NCI-H748 treated with DMSO at 0.1 percent for 48 hours (cell line): ENCODE results near the gene NHS.

ENCODE experiments used
- DNase-seq: peaks from one replicate; lab custom pipeline; 2025; lab: John Stamatoyannopoulos, UW

The NHS gene

DNA sequence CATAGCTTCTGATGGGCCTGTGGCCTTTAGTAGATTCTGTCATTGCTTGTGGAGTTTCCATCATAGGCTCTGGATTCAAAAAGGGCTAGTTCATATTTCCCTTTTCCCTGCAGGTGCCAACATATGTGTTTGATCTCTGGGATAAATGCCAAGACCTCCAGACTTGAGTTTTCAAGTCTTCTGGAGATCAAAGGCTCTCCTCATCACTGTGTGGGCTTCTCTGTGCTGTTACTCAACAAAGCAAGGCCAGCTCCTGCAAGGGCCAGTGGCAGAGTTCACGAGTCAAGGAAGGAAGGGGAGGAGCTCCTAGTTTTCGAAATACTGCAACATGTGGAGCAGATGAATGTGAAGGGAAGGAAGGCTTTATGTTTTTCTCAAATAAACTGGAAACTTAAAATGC, 299.6 kb downstream of the NHS start:
- DNase-seq, result no peak

DNA sequence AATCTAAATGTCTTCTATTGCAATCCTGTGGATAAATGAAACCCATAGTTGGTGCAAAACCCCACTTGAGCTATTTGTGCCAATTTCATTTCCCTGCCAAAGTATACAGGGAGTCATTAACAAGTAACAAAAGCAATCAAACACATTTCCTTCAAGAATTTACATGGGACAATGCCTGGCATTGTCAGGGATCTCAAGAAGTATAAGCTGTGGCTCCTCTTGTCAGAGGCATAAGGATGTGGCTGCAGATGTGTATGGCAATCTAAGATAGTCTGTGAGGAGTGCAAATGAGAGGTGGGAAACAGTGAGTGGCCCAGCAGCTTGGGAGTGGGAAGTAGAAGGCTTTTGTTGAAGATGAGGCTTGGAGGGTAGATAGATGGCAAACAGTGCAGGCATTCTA, 304.3 kb downstream of the NHS start:
- no peak for DNase-seq

DNA sequence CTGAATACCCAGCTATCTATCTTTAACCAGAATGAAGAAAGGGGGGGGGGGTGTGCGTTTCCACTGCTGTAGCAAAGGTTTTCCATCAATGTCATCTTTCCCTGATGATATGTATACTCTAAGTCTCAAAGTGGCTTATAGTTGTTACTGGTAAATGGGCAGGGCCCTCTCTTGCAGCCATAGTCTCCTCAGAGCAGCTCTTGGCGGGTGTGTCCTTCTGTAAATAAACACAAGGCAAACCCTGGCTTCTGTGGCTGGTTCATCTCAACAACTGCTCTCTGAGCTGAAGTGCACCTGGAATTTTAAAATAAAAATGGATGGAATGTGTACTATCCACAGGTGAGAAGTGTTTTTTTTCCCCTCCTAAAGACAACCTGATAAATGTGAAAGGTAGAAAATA, 304.8 kb downstream of the NHS start:
- DNase-seq, result peak; percentile 63

DNA sequence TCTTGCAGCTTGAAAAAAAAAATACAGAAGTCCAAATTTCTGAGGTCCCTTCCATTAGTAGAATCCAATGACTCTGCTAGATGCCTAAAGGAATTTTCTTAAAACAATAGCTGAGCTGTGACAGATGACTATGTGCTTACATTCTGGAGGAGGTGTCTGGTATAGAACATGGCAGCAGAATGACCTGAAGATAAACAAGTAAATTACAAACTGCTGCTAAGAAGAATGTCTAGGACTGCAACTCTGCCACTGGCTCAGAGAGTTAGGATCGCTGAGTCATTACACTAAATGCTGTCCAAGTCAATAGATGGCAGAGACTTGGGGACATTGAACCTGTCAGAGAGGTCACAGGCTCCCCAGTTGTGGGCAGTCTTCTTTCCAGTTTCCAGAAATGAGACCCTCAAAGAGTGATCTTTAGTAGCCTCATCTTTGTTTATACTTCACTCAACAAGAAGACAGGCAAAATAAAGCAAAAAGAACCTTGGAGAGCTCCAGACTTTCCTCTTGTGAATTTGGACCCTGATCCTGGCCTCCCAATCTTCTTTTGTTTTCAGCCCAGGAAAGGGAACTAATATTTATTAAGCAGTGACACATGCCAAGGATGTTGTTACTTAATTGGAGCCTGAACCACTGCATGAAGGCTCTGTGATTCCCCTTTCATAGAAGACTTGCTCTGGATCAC, 305.9 kb downstream of the NHS start:
- DNase-seq, result no peak

DNA sequence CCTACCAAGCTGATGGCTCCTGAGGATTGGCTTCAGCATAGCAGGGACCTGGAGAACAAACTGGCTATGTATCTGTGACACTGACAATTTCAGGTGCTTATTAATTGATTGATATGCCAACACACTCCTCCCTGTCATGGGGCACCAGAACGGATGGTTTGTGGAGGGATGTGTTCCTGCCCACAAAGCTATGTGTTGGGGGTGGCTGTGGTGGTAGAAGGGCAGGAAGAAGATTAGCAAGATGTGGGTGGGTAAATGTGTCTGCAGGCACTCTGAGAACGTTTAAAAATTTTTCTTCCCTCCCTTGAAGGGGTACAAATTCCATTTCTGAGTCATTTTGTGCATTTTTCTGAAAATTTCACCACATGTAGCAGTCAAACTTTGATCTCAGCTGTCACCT, 307.3 kb downstream of the NHS start:
- no peak for DNase-seq

DNA sequence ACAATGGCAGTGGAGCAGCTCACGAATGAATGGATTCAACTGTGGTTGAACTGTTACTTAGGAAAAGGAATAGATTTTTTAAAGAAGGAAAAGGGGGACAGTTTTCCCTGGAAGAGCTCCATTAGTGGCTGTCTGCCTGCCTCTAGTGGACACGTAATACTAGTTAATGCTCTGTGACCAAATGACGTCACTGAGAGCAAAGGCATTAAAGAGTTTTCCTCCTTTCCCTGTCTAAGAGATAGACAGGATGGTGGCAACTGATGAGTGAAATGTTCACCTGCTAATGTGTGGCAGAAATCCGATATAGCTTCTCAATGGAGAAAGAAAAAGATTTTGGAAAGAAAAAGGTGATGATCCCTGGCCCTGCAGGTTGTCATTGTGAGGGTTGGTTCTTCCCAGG, 310.0 kb downstream of the NHS start:
- no peak for DNase-seq

DNA sequence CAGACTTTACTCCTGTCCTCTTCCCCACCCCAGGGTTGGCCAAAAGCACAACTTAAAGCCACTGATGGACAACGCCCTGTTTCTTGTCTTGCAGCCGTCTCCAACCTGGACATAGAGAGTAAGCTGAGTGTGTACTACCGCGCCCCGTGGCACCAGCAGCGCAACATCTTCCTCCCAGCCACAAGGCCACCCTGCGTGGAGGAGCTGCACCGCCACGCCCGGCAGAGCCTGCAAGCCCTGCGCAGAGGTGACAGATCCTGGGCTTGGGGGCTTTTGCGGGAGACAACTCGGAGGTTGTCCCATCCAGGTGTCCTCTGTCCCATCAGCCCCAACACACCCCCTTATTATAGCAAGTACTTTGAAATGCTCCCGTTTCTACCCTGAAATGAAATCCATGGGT, 312.6 kb downstream of the NHS start:
- no peak for DNase-seq

DNA sequence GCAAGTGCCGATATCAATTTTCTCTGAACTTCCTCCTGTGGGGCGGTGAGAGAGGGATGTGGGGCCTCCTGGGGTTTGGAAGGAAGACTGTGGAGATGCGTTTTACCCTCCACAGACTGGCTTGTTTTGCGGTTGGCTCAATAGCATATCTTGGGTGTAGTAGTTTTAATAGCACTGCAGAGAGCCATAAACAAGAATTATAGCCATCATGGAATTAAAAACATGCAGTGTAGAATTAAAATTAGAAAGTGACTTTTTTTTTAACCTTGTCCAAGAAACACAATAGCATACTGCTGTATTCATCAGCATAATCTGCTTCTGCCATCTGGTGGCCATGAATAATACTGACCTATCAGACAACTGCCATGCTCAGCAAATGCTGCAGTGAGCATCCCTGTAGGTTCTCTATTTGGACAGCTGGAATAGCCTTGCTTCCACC, 315.0 kb downstream of the NHS start:
- DNase-seq, result peak; percentile 62

DNA sequence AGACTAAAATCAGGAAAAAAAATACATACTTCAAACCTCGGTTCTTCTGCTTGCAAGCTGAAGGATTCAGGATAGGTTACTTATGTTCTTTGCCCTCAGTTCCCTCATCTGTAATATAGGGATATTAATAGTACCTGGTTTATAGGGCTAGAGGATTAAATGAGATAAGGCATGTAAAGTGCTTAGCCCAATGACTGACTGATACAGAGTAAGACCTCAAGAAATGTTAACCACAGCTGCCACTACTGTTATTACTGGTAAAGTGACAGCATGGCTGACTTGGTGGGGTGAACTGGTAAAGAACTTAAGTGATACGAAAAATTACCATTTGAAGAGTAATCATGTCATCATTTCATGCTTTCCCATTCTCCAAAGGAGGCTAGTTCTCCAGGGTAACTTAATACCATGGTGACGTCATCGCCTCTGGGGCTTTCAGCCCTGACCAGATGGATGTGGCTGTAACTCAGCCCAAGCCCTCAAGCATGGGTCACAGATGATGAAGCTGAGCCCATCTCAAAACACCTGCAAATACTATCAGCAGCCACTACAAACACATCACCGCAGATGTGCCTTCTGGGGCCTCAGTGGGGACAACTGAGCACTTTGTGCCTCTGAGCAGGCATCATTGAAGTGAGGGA, 317.8 kb downstream of the NHS start:
- DNase-seq, result no peak

DNA sequence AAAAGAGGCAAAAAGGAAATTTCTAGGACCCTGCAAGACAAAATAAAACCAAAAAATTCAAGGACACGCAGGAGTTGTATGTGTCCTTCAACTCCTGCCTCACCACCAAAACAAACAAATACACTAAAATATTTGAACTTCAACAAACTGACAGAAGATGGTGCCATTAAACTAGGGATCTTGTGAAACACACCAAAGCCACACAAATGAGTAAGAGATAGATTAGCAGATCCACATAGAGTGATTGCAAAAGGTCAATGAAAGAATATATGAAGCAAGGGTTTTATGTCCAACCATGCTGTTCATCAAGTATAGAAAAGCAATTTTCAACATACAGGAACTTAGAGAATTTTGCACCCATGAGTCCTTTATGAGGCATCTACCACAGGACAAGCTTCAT, 322.2 kb downstream of the NHS start:
- peak; percentile 3 for DNase-seq

DNA sequence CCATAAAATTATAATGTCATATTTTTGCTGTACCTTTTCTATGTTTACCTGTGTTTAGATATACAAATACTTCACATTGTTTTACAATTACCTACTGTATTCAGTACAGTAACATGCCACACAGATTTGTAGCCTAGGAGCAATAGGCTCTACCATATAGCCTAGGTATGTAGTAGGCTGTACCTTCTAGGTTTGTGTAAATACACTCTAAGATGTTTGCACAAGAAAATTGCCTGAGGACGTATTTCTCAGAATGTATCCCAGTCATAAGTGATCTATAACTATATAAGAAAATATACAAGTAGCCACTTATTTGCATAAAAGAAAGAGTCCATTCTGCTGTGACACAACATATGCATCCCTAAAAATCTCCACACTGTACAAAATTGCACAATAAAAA, 326.0 kb downstream of the NHS start:
- no peak for DNase-seq

DNA sequence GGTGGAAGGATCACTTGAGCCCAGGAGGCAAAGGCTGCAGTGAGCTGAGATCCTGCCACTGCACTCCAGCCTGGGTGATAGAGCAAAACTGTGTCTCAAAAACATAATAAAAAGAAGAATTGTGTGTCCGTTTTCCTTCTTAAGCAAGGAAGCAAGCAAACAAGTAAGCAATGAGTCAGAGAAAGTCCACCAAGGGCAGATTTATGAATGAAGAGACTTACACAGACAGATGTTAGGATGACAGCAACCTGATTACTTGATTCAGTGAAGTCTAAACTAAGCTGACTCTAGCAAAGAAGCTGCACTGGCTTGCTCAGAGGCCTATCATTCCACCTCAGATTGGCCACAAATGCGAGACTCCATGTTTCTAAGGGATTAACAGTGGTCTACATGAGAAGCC, 328.2 kb downstream of the NHS start:
- no peak for DNase-seq

DNA sequence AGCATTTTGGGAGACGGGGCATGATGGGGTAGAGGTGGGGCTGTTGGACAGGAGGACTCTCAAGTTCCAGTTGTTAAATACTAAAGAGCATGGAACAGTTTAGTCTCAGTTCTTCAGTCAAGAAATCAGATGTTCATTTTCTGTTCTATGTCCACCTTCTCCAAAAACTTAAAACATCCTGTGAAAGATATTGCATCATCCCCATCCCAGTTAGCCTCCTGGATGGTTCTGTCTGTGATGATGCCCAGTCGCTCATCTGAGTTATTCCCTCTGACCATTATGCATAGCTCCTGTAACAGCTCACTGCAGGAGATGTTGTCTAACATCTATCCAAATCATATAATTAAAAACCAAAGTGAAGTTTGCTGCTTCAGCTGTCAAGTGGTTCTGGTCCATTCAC, 330.2 kb downstream of the NHS start:
- DNase-seq, result no peak

DNA sequence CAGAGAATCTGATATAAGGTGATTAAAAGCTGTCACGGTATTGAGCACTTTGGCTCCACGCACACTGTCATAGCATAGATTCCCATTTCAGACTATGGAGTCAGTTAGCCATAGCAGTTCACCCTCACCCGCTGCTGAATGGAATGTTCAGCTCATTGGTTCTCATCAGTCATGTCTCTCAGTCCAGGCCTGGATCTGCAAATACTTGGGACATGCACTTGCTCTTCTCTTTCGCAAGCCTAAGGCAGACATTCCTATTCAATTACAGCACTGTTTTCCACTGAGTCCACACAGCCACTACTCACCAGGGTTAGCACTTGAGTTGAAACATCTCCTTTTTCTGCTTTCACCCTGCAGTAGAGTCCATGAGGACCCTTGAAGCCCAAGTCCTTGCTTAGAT, 331.7 kb downstream of the NHS start:
- DNase-seq, result no peak

DNA sequence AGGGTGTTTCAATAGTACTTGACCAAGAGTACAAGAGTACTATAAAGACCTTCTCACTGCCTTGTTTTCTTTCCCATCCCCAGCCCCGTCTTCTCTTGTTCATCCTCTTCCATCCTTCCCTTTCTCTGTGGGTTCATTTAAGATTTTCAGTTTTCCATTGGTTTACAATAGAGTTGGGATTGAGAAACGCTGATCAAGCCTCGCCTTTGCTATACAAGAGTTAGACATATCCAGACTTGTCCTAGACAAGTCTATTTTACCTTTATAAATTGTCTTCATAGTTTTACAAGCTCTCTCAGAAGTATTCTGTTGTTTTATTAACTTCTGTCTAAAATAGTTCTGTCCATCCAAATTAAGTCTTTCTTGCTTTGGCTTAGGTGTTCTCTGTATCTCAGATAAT, 332.7 kb downstream of the NHS start:
- no peak for DNase-seq

DNA sequence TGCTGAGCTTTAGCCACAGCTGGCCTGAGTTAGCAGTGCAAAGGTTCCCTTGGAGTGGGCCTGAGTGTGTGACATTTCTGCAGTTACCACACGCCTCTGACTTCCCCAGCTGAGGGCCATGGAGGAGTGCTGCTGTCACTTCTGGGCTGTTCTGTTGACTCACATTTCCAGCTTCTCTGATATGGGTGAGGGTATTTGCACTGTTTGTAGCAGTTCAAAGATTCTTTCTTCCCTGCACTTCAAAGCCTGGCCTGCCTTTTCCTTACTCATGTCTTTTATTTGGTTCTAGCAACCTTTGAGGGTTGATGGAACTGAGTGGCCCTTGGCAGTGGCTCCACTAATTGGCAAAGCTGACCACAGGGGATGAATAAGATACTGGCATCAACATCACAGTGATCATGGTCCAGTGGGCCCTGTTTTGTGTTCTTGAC, 335.9 kb downstream of the NHS start:
- DNase-seq, result no peak

DNA sequence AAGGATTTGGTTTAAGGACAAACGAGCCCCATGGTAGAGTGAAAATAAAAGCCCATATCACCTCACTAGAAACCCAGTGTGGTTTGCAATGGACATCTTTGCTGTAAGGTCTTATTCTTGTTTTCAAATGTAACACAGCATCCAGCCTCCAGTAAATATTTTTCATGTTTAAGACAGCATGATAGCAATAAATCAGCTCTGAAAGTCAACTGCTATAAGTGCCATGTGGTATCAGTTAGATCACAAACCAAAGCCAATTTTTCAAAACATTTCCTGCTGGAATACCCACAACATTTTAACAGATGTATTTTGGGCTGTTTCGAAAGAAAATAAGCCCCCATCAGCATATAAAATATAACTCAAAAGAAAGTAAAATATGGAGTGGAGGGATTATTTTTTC, 338.3 kb downstream of the NHS start:
- no peak for DNase-seq

DNA sequence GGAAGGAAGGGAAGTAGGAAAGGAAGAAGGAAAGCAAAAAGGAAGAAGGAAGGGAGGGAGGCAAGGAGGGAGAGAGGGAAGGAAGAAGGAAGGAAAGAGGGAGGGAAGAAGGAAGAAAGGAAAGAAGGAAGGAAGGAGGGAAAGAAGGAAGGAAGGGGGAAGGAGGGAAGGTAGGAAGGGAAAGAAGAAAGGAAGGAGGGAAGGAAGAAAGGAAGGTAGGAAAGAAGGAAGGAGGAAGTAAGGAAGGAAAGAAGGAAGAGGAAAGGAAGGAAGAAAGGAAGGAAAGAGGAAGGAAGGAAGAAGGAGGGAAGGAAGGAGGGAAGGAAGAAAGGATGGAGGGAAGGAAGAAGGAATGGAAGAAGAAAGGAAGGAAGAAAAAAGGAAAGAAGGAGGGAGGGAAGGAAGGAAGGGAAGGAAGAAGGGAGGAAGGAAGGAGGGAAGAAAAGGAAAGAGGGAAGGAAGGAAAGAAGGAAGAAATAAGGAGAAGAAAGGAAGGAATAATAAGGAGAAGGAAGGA, 343.7 kb downstream of the NHS start:
- no peak for DNase-seq

DNA sequence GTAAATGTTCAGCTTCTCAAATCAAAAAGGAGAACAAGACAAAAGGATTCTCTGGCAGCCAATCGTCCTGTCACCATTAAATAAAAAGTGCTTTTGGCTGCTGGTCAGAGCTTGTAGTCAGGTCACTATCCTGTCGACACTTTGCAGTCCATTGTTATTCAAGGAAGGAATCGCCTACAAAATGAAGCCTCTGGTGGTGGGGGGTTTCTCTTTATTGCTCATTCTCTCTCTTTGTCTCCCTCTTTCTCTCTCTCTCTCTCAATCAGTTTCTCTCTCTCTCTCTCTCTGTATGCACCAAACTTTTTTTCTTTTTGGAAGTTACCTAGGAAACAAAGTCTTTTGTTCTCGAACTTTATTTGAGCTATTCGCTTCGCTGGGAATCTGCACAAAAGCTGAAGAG, 344.7 kb downstream of the NHS start:
- DNase-seq, result no peak

DNA sequence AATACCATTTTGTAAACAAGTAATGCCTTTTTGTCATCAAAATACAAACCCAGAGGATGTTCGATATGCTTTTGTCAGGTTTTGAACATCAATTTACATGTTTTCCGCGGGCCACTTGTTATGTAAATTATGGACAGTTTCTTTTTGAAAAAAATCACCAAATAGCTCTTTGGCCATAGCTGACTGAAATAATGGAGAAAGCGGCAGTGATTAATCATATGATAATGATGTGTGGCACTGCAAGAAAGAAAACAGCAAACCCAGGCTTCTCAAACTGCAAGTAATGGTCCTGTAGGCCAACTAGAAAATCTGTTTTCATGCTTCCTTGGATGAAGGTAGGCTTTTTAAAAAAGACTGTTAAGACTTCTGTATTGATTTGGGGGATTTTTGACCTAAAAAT, 346.7 kb downstream of the NHS start:
- DNase-seq, result no peak

DNA sequence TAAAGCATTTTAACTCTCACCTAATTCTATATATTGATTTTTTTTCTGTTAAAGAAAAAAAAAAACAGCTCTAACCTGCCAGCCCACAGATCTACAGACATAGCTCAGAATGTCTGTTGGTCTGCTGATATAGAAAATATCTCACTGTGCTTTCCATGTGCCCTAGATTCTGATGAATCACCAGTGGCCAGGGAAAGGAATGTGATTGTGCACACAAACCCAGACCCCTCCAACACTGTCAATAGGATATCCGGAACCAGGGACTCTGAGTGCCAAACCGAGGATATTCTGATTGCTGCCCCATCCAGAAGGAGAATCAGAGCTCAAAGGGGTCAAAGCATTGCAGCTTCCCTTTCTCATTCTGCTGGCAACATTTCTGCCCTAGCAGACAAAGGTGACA, 350.2 kb downstream of the NHS start:
- DNase-seq, result no peak

DNA sequence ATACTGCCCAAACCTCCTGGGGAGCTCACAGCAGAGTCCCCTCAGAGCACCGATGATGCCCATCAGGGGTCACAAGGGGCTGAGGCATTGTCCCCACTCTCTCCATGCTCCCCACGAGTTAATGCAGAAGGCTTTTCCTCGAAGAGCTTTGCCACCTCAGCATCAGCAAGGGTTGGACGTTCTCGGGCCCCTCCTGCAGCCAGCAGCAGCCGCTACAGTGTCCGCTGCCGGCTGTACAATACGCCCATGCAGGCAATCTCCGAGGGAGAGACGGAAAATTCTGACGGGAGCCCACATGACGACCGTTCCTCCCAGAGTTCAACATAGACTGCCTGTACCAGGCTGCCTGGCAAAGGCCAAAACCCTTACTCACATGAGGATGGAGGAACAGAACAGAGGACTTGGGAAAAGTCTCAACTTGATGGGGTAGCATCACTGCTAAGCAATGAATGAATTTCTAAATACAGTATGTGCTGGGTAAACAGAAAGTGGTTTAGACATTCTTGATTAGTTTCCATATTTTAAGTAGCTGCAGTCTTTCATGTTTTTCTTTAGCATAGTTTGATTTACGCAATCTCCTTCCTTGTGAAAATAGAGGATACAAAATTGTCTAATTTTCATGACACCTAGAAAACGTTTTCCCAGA, 357.3 kb downstream of the NHS start:
- no peak for DNase-seq

DNA sequence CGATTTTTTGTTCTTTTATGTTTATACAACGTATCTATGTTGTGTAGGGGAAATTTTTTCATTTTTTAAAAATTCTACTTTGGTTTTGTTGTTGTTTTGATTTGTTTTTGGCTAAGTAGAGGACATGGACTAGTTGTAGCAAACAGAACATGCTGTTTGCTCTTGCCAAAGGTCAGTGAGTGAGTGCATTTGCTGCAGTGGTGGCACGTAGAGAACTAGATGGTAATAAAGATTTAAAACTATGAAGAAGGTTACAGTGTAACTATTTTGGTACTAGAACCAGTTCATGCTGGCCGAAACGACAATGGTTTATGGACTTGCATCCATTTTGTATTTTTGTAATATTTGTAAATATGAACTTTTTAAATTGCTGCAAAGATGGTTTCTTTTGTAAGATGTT, 360.4 kb downstream of the NHS start:
- DNase-seq, result no peak

DNA sequence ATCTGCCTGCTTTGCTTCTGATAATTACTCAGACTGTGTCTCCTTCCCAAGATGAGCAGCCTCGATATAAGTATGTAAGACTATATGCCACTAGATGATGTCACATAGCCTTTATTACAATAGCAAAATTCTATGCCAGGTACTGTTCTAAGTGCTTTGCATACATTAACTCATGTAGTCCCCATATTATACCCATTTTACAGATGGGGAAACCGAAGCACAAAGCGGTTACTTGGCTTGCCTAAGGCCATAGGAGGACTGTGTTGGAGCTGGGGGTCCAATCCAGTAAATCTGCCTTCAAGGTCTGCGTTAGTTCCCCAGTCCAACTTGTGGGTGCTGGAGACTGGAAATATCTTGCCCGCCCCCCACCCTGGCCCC, 361.5 kb downstream of the NHS start:
- DNase-seq, result no peak
